IMR-90 (cell line): ENCODE measurements around the gene TPCN1. TPM values are rescaled to one million over a fixed set of nuclear protein-coding genes. Genes with fewer than 3 reads are reported as not detected.
"Not testable (repeated sequence)": the region's sequence is repeated elsewhere in the genome, so short reads cannot be mapped to it uniquely, and the experiment has no call there.

Source experiments
- ATAC-seq: fragments of 200-7000 bp; cut with Tn5 transposase; 2 replicates; pipeline ENCODE4 v1.9.1; 2020; ENCODE audit warnings: low read depth, mild to moderate bottlenecking, moderate library complexity
- BruUV-seq: library from RNA; stranded (reverse); fragments of 400-500 nt; replicated peaks from 2 replicates; lab custom pipeline; 2021; lab: Mats Ljungman, UMichigan
- CTCF ChIA-PET: fragments of 300-600 bp; formaldehyde crosslinking; extraction: SDS; loops from one replicate; lab custom pipeline; 2021; ENCODE audit warnings: antibody characterized with exemption; lab: Yijun Ruan, JAX
- POLR2A ChIA-PET: fragments of 300-600 bp; sonication (Branson Sonifier 250); formaldehyde crosslinking; loops from one replicate; lab custom pipeline; 2022; ENCODE audit warnings: antibody characterized with exemption; ENCODE audit not compliant: unreplicated experiment; lab: Charles Lee
- DNase-seq: peaks from one replicate; pipeline ENCODE4 v3.0.0; 2013
- H2AFZ ChIP-seq: replicated peaks from 2 replicates; pipeline ENCODE3; 2013; ENCODE audit warnings: low read length, mild to moderate bottlenecking; ENCODE audit not compliant: poor library complexity
- H2AK5ac ChIP-seq: 2 replicates; pipeline ENCODE4 v1.6.1; 2013; ENCODE audit warnings: low read depth, low read length, inconsistent platforms
- H2AK9ac ChIP-seq: replicated peaks from 2 replicates; pipeline ENCODE3; 2013; ENCODE audit warnings: mild to moderate bottlenecking, low read depth, low read length, moderate library complexity; ENCODE audit not compliant: poor library complexity
- H2BK120ac ChIP-seq: 2 replicates; pipeline ENCODE4 v1.6.1; 2013; ENCODE audit warnings: low read depth, low read length, inconsistent platforms
- H2BK15ac ChIP-seq: 3 replicates; pipeline ENCODE4 v1.6.1; 2013; ENCODE audit warnings: low read depth, low read length, inconsistent platforms
- H2BK20ac ChIP-seq: 2 replicates; pipeline ENCODE4 v1.6.1; 2013; ENCODE audit warnings: low read depth, mild to moderate bottlenecking, inconsistent platforms, low read length, moderate library complexity
- H2BK5ac ChIP-seq: 2 replicates; pipeline ENCODE4 v1.6.1; 2013; ENCODE audit warnings: mild to moderate bottlenecking, low read depth, low read length, inconsistent platforms; ENCODE audit not compliant: poor library complexity, severe bottlenecking
- H3K14ac ChIP-seq: replicated peaks from 2 replicates; pipeline ENCODE4 v1.6.1; 2013; ENCODE audit warnings: low read depth, low read length, inconsistent platforms
- H3K18ac ChIP-seq: 2 replicates; pipeline ENCODE4 v1.6.1; 2013; ENCODE audit warnings: low read depth, low read length, control low read depth
- H3K23ac ChIP-seq: 2 replicates; pipeline ENCODE4 v1.6.1; 2013; ENCODE audit warnings: low read depth, low read length, inconsistent platforms
- H3K27ac ChIP-seq: 2 replicates; pipeline ENCODE4 v1.5.1; 2013; ENCODE audit warnings: mild to moderate bottlenecking, control low read depth, low read length; ENCODE audit not compliant: insufficient read depth
- H3K27me3 ChIP-seq: 2 replicates; pipeline ENCODE4 v1.6.1; 2013; ENCODE audit warnings: low read length; ENCODE audit not compliant: control insufficient read depth, insufficient read depth
- H3K36me3 ChIP-seq: 2 replicates; pipeline ENCODE4 v1.6.1; 2013; ENCODE audit warnings: low read length, mixed read lengths; ENCODE audit not compliant: control insufficient read depth, insufficient read depth
- H3K4ac ChIP-seq: 2 replicates; pipeline ENCODE4 v1.6.1; 2013; ENCODE audit warnings: low read depth, low read length, inconsistent platforms
- H3K4me1 ChIP-seq: 2 replicates; pipeline ENCODE4 v1.6.1; 2013; ENCODE audit warnings: low read length, mixed read lengths; ENCODE audit not compliant: control insufficient read depth, insufficient read depth
- H3K4me2 ChIP-seq: 2 replicates; pipeline ENCODE4 v1.6.1; 2013; ENCODE audit warnings: low read depth, mild to moderate bottlenecking, control low read depth, low read length, moderate library complexity
- H3K4me3 ChIP-seq: 2 replicates; pipeline ENCODE4 v1.5.1; 2013; ENCODE audit warnings: low read depth, mild to moderate bottlenecking, control low read depth, low read length, moderate library complexity; ENCODE audit not compliant: insufficient read depth
- H3K56ac ChIP-seq: 2 replicates; pipeline ENCODE4 v1.6.1; 2013; ENCODE audit warnings: low read length, inconsistent platforms; ENCODE audit not compliant: insufficient read depth; ENCODE audit errors: extremely low read depth
- H3K79me1 ChIP-seq, 2 experiments: 2 replicates each; pipeline ENCODE4 v1.6.1; 2013; ENCODE audit warnings: low read length in 2 of 2, inconsistent platforms in 1 of 2, low read depth in 1 of 2
- H3K9ac ChIP-seq: 2 replicates; pipeline ENCODE4 v1.6.1; 2013; ENCODE audit warnings: low read depth, low read length, control low read depth
- H3K9me1 ChIP-seq: 2 replicates; pipeline ENCODE4 v1.6.1; 2013; ENCODE audit warnings: low read length, inconsistent platforms; ENCODE audit not compliant: insufficient read depth
- H3K9me3 ChIP-seq: 2 replicates; pipeline ENCODE4 v1.6.1; 2013; ENCODE audit warnings: low read length; ENCODE audit not compliant: control insufficient read depth, insufficient read depth
- H4K20me1 ChIP-seq: 2 replicates; pipeline ENCODE4 v1.6.1; 2013; ENCODE audit warnings: low read length, inconsistent platforms; ENCODE audit not compliant: insufficient read depth
- H4K5ac ChIP-seq: 2 replicates; pipeline ENCODE4 v1.6.1; 2013; ENCODE audit warnings: mild to moderate bottlenecking, low read depth, low read length, control low read depth
- H4K8ac ChIP-seq, 2 experiments: 2 replicates each; pipeline ENCODE4 v1.6.1; 2013; ENCODE audit warnings: low read depth in 2 of 2, low read length in 2 of 2, control low read depth in 1 of 2, inconsistent platforms in 1 of 2
- H4K91ac ChIP-seq: 2 replicates; pipeline ENCODE4 v1.6.1; 2013; ENCODE audit warnings: low read depth, low read length, inconsistent platforms; ENCODE audit not compliant: insufficient read depth
- CEBPB ChIP-seq: IDR thresholded peaks from 2 replicates; pipeline ENCODE4 v1.6.1; 2012; ENCODE audit warnings: low read depth, low read length, improper control_type of control experiment
- CHD1 ChIP-seq: IDR thresholded peaks from 2 replicates; pipeline ENCODE4 v1.6.1; 2012; ENCODE audit warnings: low read depth, low read length, improper control_type of control experiment
- ELK1 ChIP-seq: fragments of 150-350 bp; IDR thresholded peaks from 2 replicates; pipeline ENCODE4 v1.6.1; 2016; ENCODE audit warnings: low read depth, mild to moderate bottlenecking, low read length, moderate library complexity, borderline replicate concordance
- FOS ChIP-seq: fragments of 150-350 bp; IDR thresholded peaks from 2 replicates; pipeline ENCODE4 v1.6.1; 2016; ENCODE audit warnings: low read depth, low read length
- MAFK ChIP-seq: IDR thresholded peaks from 2 replicates; pipeline ENCODE4 v1.6.1; 2012; ENCODE audit warnings: low read depth, low read length, improper control_type of control experiment
- NFE2L2 ChIP-seq: fragments of 150-350 bp; IDR thresholded peaks from 2 replicates; pipeline ENCODE4 v1.6.1; 2016; ENCODE audit warnings: low read depth, mild to moderate bottlenecking, low read length
- POLR2A ChIP-seq: IDR thresholded peaks from 2 replicates; pipeline ENCODE4 v1.6.1; 2012; ENCODE audit warnings: mild to moderate bottlenecking, low read depth, low read length
- RFX5 ChIP-seq: IDR thresholded peaks from 2 replicates; pipeline ENCODE4 v1.8.0; 2012; ENCODE audit warnings: low read depth, mild to moderate bottlenecking, low read length, moderate library complexity
- SMC3 ChIP-seq: fragments of 150-350 bp; IDR thresholded peaks from 2 replicates; pipeline ENCODE4 v1.6.1; 2016; ENCODE audit warnings: low read depth, mild to moderate bottlenecking, antibody characterized with exemption, low read length, moderate library complexity
- USF2 ChIP-seq: fragments of 150-350 bp; IDR thresholded peaks from 2 replicates; pipeline ENCODE4 v1.6.1; 2017; ENCODE audit warnings: mild to moderate bottlenecking, antibody characterized with exemption, low read length, low read depth
- WGBS, 2 experiments: methylation state at CpG; one replicate each; pipeline versions ENCODE4 v1.1.5 to v1.1.7; 2013; ENCODE audit warnings: missing lambda C conversion rate in 2 of 2; ENCODE audit not compliant: insufficient read length in 1 of 2; ENCODE audit errors: extremely low coverage in 2 of 2; 5-methylcytosine and 5-hydroxymethylcytosine counted together
- dilution Hi-C: fragments of 300-500 bp; cut with HindIII; formaldehyde crosslinking; loops from one replicate; pipeline ENCODE4 v1.14.3; 2018; ENCODE audit warnings: low sequenced_read_pairs; ENCODE audit not compliant: unreplicated experiment
- in situ Hi-C: fragments of 300-500 bp; cut with MboI; formaldehyde crosslinking; loops from 3 replicates; pipeline ENCODE4 v1.14.3; 2019; ENCODE audit warnings: low sequenced_read_pairs, inconsistent platforms, mixed read lengths
- intact Hi-C: fragments of 100-400 bp; cut with micrococcal nuclease; formaldehyde crosslinking; loops from 2 replicates; pipeline ENCODE4 v1.10.0; 2022
- polyA plus RNA-seq, 3 experiments: library from polyadenylated mRNA; depleted of rRNA; stranded (reverse); fragments of >200 nt; gene quantifications; 2 replicates each; pipeline ENCODE4 v1.2.3, GENCODE V29; 2012; ENCODE audit warnings: low replicate concordance in 1 of 3
- total RNA-seq: library from RNA; depleted of rRNA; stranded (reverse); fragments of >200 nt; gene quantifications from 2 replicates; pipeline ENCODE4 v1.2.3, GENCODE V29; 2012

Gene TPCN1
- total and polyA plus RNA-seq, 2 of the 4 experiments (the other 2 are of a cell fraction): 2.0 to 13.2 TPM

GRCh38 chr12:113204804-113205203 is 16.5 kb upstream of the TPCN1 start:
- intact Hi-C loops: no loop called here
- TF ChIP-seq MAFK: no peak
- no peak for TF ChIP-seq USF2
- TF ChIP-seq FOS: no peak
- TF ChIP-seq NFE2L2: no peak
- TF ChIP-seq CHD1: no peak
- no peak for TF ChIP-seq CEBPB
- TF ChIP-seq SMC3: no peak
- no peak for TF ChIP-seq POLR2A
- TF ChIP-seq RFX5: no peak
- no peak for TF ChIP-seq ELK1
- H2AK9ac ChIP-seq: no peak overlapping the region
- no peak overlapping the region for H2BK120ac ChIP-seq
- BruUV-seq: no TSS peak
- WGBS, 2 experiments: no CpG with 5 or more reads among the region's 3 CpGs
- no peak overlapping the region for H3K27ac ChIP-seq
- no peaks in the 10 kb centered on the region for H3K36me3 ChIP-seq
- no peaks in the 10 kb centered on the region for H3K79me1 ChIP-seq
- DNase-seq: no peak
- H2AFZ ChIP-seq: no peak overlapping the region
- no peak overlapping the region for H3K56ac ChIP-seq
- H3K4me2 ChIP-seq: no peak overlapping the region
- no peak overlapping the region for H3K4me3 ChIP-seq
- no peak overlapping the region for H2BK20ac ChIP-seq
- H3K18ac ChIP-seq: no peak overlapping the region
- ATAC-seq: no peak
- no peak overlapping the region for H3K14ac ChIP-seq
- H3K9me1 ChIP-seq: peaks cover 11% of the 10 kb centered on the region; the same call in 1 of the 2 replicates
- H2AK5ac ChIP-seq: no peak overlapping the region
- no peaks in the 10 kb centered on the region for H4K20me1 ChIP-seq
- ChIA-PET POLR2A (no interaction called here), CTCF (no interaction called here)
- H2BK5ac ChIP-seq: no peak overlapping the region
- no peak overlapping the region for H4K91ac ChIP-seq
- dilution Hi-C loops: no loop called here
- H3K23ac ChIP-seq: no peak overlapping the region
- H4K5ac ChIP-seq: no peak overlapping the region
- no peak overlapping the region for H4K8ac ChIP-seq
- no peaks in the 10 kb centered on the region for H3K9me3 ChIP-seq
- H2BK15ac ChIP-seq: no peak overlapping the region
- H3K4ac ChIP-seq: no peak overlapping the region
- in situ Hi-C loops: no loop called here
- H3K4me1 ChIP-seq: peaks cover 7% of the 10 kb centered on the region
- no peaks in the 10 kb centered on the region for H3K27me3 ChIP-seq
- H3K9ac ChIP-seq: no peak overlapping the region

GRCh38 chr12:113206802-113207201 is 14.5 kb upstream of the TPCN1 start:
- H4K5ac ChIP-seq, H2AFZ ChIP-seq, CTCF ChIA-PET, H3K14ac ChIP-seq, H2AK9ac ChIP-seq, DNase-seq, H4K91ac ChIP-seq, H3K23ac ChIP-seq, H3K79me1 ChIP-seq, H3K9ac ChIP-seq, H3K4me2 ChIP-seq, H4K8ac ChIP-seq, H3K4me1 ChIP-seq, H3K27me3 ChIP-seq, ATAC-seq, POLR2A ChIA-PET, H3K9me3 ChIP-seq, H2BK120ac ChIP-seq, H3K18ac ChIP-seq, H2BK15ac ChIP-seq, H3K4ac ChIP-seq, H4K20me1 ChIP-seq, H3K56ac ChIP-seq, H3K27ac ChIP-seq, H2AK5ac ChIP-seq, H3K36me3 ChIP-seq, H2BK5ac ChIP-seq, intact Hi-C loops, in situ Hi-C loops, dilution Hi-C loops, H2BK20ac ChIP-seq, H3K4me3 ChIP-seq, BruUV-seq: not testable (repeated sequence)
- WGBS, 2 experiments: no CpG with 5 or more reads among the region's 5 CpGs
- peaks cover 11% of the 10 kb centered on the region; the same call in 1 of the 2 replicates for H3K9me1 ChIP-seq
